Adrenal gland (tissue), 12 donors: Measurements from ENCODE around the gene EXTL1. TPM values are rescaled to one million over a fixed set of nuclear protein-coding genes. Genes with fewer than 3 reads are reported as not detected.

Experiments
- DNase-seq, 7 donors: peaks; one replicate each; pipeline ENCODE4 v3.0.0-alpha.2; 2019 to 2020
- H3K27ac ChIP-seq, 5 donors: fragments of 200-600 bp; sonication (generic) in 4 of 5; 1 replicate in 3 of 5; 2 replicates in 2 of 5; pipeline versions ENCODE4 v1.5.1 to v1.8.0; 2016 to 2020; ENCODE audit warnings: mild to moderate bottlenecking in 1 of 5
- H3K27me3 ChIP-seq: fragments of 200-600 bp; 2 replicates; pipeline ENCODE4 v1.8.0; 2021
- H3K36me3 ChIP-seq, 2 donors: fragments of 200-600 bp; replicated peaks in 1 of 2; 1 replicate in 1 of 2; 2 replicates in 1 of 2; pipeline versions ENCODE4 v1.5.1 to v1.8.0; 2018 to 2022
- H3K4me1 ChIP-seq, 2 donors: fragments of 200-600 bp; replicated peaks in 1 of 2; 1 replicate in 1 of 2; 2 replicates in 1 of 2; pipeline versions ENCODE4 v1.5.1 to v1.8.0; 2018 to 2021
- H3K4me3 ChIP-seq, 4 donors: fragments of 200-600 bp; sonication (generic) in 3 of 4; one replicate each; pipeline ENCODE4 v1.5.1; 2016 to 2018
- H3K9me3 ChIP-seq, 3 donors: fragments of 200-600 bp; sonication (generic) in 1 of 3; replicated peaks in 1 of 3; 1 replicate in 2 of 3; 2 replicates in 1 of 3; pipeline versions ENCODE4 v1.5.1 to v1.8.0; 2016 to 2021
- POLR2A ChIP-seq, 2 donors: fragments of 450-650 bp; IDR thresholded peaks; one replicate each; pipeline ENCODE4 v1.6.1; 2017; ENCODE audit warnings: antibody characterized with exemption in 2 of 2, mild to moderate bottlenecking in 2 of 2, moderate library complexity in 1 of 2
- WGBS, 4 donors: extraction: QIAGEN DNeasy Blood & Tissue Kit in 2 of 4; methylation state at CpG; one replicate each; pipeline versions ENCODE4 v1.1.5 to v1.1.7; 2013 to 2017; 5-methylcytosine and 5-hydroxymethylcytosine counted together
- intact Hi-C, 2 donors: fragments of 100-400 bp; cut with DNase I; formaldehyde crosslinking; loops; one replicate each; pipeline versions ENCODE4 v1.14.1 to v1.15.0; 2022 to 2023
- polyA plus RNA-seq, 3 donors: library from polyadenylated mRNA; stranded (reverse); fragments of 200-250 nt in 2 of 3; fragments of 350-450 nt in 1 of 3; fragmentation: Illumina TruSeq in 1 of 3; extraction: RNeasy Lipid Tissue Mini Kit (QIAGEN cat#74804) in 1 of 3; gene quantifications; one replicate each; pipeline ENCODE4 v1.2.3, GENCODE V29; 2013 to 2014
- total RNA-seq, 9 donors: library from RNA; depleted of rRNA in 4 of 9; stranded (reverse); fragments of >200 nt in 4 of 9; fragments of 120-200 nt in 1 of 9; fragmentation: NEBNext Ultra II Directional in 1 of 9; extraction: Animal tissue kit (Norgen Biotek cat#: 25700) in 1 of 9; gene quantifications; one replicate each; pipeline versions ENCODE4 v1.1.0 to v1.2.4, GENCODE V29; 2013 to 2023
- TF ChIP-seq, protein P1 (sequence below), 6 experiments: fragments of 450-650 bp in 4 of 6; fragments of 200-600 bp in 2 of 6; sonication (generic) in 1 of 6; IDR thresholded peaks; 1 replicate in 5 of 6; 2 replicates in 1 of 6; pipeline versions ENCODE4 v1.5.1 to v1.8.0; 2016 to 2021; ENCODE audit warnings: antibody characterized with exemption in 6 of 6, mild to moderate bottlenecking in 2 of 6, moderate library complexity in 1 of 6
- donor health status: healthy with polysubstance abuse.
- donor health status: Bipolar disorder and iron deficiency.
- donor health status: DM: yes; HTN: yes; CAD: no.
- donor health status: DM: no; HTN: no; CAD: no.
- donor health status: DM: no; HTN: no; CAD: no.
- donor health status: DM: yes; HTN: yes; CAD: no.

The EXTL1 gene
- total and polyA plus RNA-seq, 12 donors: 0.31 to 6.5 (median 1.9) TPM

- Histone ChIP-seq H3K27me3 (no peaks in the 10 kb centered on the region), H3K9me3 (no peaks in the 10 kb centered on the region), H3K27ac (no peak overlapping the region), H3K4me3 (no peak overlapping the region), H3K4me1 (peaks cover 0 to 3% of the 10 kb centered on the region in 2 donors), H3K36me3 (no peaks in the 10 kb centered on the region)
- DNase-seq: no peak
- intact Hi-C loops: no loop called here
- 74 to 95% (median 76%) methylated on average over 4 to 8 of the region's 8 CpGs for WGBS, 4 donors
- TF ChIP-seq, protein P1, sequence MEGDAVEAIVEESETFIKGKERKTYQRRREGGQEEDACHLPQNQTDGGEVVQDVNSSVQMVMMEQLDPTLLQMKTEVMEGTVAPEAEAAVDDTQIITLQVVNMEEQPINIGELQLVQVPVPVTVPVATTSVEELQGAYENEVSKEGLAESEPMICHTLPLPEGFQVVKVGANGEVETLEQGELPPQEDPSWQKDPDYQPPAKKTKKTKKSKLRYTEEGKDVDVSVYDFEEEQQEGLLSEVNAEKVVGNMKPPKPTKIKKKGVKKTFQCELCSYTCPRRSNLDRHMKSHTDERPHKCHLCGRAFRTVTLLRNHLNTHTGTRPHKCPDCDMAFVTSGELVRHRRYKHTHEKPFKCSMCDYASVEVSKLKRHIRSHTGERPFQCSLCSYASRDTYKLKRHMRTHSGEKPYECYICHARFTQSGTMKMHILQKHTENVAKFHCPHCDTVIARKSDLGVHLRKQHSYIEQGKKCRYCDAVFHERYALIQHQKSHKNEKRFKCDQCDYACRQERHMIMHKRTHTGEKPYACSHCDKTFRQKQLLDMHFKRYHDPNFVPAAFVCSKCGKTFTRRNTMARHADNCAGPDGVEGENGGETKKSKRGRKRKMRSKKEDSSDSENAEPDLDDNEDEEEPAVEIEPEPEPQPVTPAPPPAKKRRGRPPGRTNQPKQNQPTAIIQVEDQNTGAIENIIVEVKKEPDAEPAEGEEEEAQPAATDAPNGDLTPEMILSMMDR (IDR thresholded peaks at IDR 0.05): no peak
- TF ChIP-seq POLR2A (IDR thresholded peaks at IDR 0.05): no peak
Observed at GRCh38 chr1:26028490-26028980, 7.0 kb downstream of the EXTL1 start.

DNA sequence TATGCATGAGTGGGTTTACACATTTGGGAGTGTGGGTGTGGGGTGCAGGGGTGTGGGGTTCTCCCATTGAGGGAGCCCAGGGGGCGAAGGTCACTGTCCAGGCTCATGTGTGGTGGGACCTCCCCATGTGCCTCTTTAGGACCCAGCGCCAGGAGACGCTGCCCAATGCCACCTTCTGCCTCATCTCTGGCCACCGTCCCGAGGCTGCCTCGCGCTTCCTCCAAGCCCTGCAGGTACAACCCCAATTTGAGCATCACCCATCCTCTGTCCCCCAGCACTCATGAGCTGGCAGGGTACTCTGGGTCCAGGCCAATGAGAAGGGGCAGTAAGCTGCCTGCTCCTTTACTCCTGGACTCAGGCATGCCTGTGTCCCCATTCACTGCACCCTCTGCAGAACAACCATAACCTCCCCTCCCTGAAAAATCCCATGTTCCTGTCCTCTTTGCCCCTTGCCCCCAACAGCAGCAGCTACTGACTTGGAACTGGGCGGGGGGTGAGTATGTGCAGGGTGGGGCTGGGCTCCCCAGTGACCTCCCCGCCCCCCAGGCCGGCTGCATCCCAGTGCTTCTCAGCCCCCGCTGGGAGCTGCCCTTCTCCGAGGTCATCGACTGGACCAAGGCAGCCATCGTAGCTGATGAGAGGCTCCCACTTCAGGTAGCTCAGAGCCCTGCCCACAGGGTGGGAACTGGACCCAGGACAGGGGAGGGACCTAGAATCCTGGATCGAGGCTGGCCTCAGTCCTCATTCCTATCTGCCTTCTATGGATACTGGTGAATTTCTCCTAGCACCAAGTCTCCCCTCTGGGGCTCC is 7.7 kb downstream of the EXTL1 start:
- H3K27ac ChIP-seq: no peak overlapping the region
- TF ChIP-seq, protein P1 (IDR thresholded peaks at IDR 0.05): no peak
- no peak for TF ChIP-seq POLR2A (IDR thresholded peaks at IDR 0.05)
- DNase-seq: no peak
- intact Hi-C loops: no loop called here
- 73 to 89% (median 76%) methylated on average over 6 to 15 of the region's 15 CpGs for WGBS, 4 donors
- no peaks in the 10 kb centered on the region for H3K9me3 ChIP-seq
- no peaks in the 10 kb centered on the region for H3K36me3 ChIP-seq
- peaks cover 0 to 3% of the 10 kb centered on the region in 2 donors for H3K4me1 ChIP-seq
- no peaks in the 10 kb centered on the region for H3K27me3 ChIP-seq
- no peak overlapping the region for H3K4me3 ChIP-seq

GRCh38 chr1:26029864-26030481 is 8.4 kb downstream of the EXTL1 start:
- TF ChIP-seq, protein P1 (IDR thresholded peaks at IDR 0.05): no peak
- TF ChIP-seq POLR2A (IDR thresholded peaks at IDR 0.05): no peak
- H3K27ac ChIP-seq: no peak overlapping the region
- intact Hi-C loops: loop anchor here in 1 of 2 donors (10.0 kb wide), 1 partner anchor 135 kb away; the partner anchor contains the start of genes C1orf232 and ZNF593

GRCh38 chr1:26031196-26031595 is 9.6 kb downstream of the EXTL1 start:
- no peak for DNase-seq
- intact Hi-C loops: loop anchor here in 1 of 2 donors (10.0 kb wide), 1 partner anchor 134 kb away; the partner anchor contains the start of genes C1orf232 and ZNF593
- H3K27me3 ChIP-seq: no peaks in the 10 kb centered on the region
- 82 to 95% (median 88%) methylated on average over 4 of the region's 4 CpGs for WGBS, 4 donors
- TF ChIP-seq, protein P1 (IDR thresholded peaks at IDR 0.05): no peak
- TF ChIP-seq POLR2A (IDR thresholded peaks at IDR 0.05): no peak
- no peaks in the 10 kb centered on the region for H3K9me3 ChIP-seq
- no peak overlapping the region for H3K27ac ChIP-seq
- H3K4me1 ChIP-seq: peaks cover 6 to 10% of the 10 kb centered on the region in 2 donors
- no peaks in the 10 kb centered on the region for H3K36me3 ChIP-seq
- H3K4me3 ChIP-seq: no peak overlapping the region

More at GRCh38 chr1:26029864-26030481, 8.4 kb downstream of the EXTL1 start:
- 84 to 90% (median 86%) methylated on average over 7 of the region's 7 CpGs for WGBS, 4 donors
- H3K4me1 ChIP-seq: peaks cover 3 to 5% of the 10 kb centered on the region in 2 donors
- no peak overlapping the region for H3K4me3 ChIP-seq
- no peaks in the 10 kb centered on the region for H3K27me3 ChIP-seq
- no peaks in the 10 kb centered on the region for H3K36me3 ChIP-seq
- no peaks in the 10 kb centered on the region for H3K9me3 ChIP-seq
- no peak for DNase-seq
